ENCODE data around the gene KIFBP. TPM values are rescaled to one million over a fixed set of nuclear protein-coding genes. Genes with fewer than 3 reads are reported as not detected.
A peak's percentile ranks its signal among the peaks of the same experiment; 100 is the strongest.
"Not testable (repeated sequence)": the region's sequence is repeated elsewhere in the genome, so short reads cannot be mapped to it uniquely, and the experiment has no call there.

KIFBP gene
- polyA plus RNA-seq, 1 experiment, result 27.4 TPM

DNA sequence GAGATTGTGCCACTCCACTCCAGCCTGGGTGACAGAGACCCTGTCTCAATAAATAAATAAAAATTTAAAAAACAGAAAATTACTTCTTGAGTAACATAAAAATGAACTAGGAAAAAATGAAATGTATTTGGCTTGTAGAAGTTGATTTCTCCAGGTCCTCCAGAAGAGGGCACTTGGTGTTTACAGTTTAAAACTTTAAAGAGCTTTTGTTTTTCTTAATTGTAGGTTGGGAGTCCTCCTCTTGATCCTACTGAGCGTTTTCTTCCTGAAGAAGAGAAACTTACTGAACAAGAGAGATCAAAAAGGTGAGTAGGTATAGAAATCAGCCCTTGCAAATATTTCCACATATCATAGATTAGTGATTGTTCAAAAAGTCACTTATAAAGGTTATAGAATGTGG, 16.2 kb downstream of the KIFBP start:
- CTCF ChIA-PET, result interaction anchor here (1.1 to 4.6 kb wide), 7 partner anchors 10 to 408 kb away, joined by 3 to 65 read pairs (median 7); partner anchors contain the start of gene VPS26A
- TF ChIP-seq, protein P1, sequence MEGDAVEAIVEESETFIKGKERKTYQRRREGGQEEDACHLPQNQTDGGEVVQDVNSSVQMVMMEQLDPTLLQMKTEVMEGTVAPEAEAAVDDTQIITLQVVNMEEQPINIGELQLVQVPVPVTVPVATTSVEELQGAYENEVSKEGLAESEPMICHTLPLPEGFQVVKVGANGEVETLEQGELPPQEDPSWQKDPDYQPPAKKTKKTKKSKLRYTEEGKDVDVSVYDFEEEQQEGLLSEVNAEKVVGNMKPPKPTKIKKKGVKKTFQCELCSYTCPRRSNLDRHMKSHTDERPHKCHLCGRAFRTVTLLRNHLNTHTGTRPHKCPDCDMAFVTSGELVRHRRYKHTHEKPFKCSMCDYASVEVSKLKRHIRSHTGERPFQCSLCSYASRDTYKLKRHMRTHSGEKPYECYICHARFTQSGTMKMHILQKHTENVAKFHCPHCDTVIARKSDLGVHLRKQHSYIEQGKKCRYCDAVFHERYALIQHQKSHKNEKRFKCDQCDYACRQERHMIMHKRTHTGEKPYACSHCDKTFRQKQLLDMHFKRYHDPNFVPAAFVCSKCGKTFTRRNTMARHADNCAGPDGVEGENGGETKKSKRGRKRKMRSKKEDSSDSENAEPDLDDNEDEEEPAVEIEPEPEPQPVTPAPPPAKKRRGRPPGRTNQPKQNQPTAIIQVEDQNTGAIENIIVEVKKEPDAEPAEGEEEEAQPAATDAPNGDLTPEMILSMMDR (IDR thresholded peaks at IDR 0.05; ENCODE audit: insufficient read depth, low read depth, low read length), result peak; percentile 52
- no peak for DNase-seq (ENCODE audit: low read depth)
- Histone ChIP-seq H3K27me3 (ENCODE audit: control insufficient read depth, insufficient read depth, low read length) (no peaks in the 10 kb centered on the region), H3K4me3 (ENCODE audit: low read depth, low read length) (no peak overlapping the region), H3K36me3 (ENCODE audit: control insufficient read depth, insufficient read depth, low read length) (0 out of 2 replicates have a peak, but pooled peaks cover 2% of the 10 kb centered on the region)
- POLR2A ChIA-PET, result interaction anchor here (0.7 kb wide), 1 partner anchor 100 kb away, joined by 3 read pairs; no protein-coding TSS in a partner anchor

DNA sequence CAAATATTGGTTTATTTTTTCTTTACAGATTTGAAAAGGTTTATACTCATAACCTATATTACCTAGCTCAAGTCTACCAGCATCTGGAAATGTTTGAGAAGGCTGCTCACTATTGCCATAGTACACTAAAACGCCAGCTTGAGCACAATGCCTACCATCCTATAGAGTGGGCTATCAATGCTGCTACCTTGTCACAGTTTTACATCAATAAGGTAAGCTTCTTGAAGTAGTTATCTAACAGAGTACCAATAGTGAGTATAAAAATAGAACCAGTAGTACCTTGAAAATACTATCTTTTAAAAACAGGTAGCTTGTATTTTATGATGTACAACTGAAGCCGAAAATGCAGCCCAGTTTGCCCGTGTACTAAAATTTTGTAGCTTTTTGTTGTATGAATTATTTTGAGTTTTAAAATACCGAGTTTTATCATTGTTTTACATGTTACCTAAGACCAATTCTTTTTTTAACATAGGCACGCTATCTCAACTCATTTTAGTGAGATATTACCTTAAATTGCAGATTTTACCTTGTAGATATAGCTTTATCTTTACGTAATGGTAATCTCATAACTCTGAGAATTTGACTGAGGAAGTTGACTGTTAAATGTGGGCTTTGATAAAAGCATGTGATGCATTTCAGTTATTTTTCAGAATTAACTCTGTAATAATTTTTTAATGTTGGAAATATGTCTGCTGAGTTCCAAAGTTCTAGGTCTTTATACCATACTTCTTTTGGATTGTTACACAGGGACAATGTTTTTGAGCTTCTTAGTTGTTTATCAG, 17.3 kb downstream of the KIFBP start:
- Histone ChIP-seq H3K36me3 (ENCODE audit: control insufficient read depth, insufficient read depth, low read length) (0 out of 2 replicates have a peak, but pooled peaks cover 2% of the 10 kb centered on the region), H3K27me3 (ENCODE audit: control insufficient read depth, insufficient read depth, low read length) (no peaks in the 10 kb centered on the region), H3K4me3 (ENCODE audit: low read depth, low read length) (no peak overlapping the region)
- DNase-seq (ENCODE audit: low read depth), result no peak
- CTCF ChIA-PET, result interaction anchor here (0.7 to 4.6 kb wide), 7 partner anchors 9 to 407 kb away, joined by 3 to 65 read pairs (median 3); partner anchors contain the start of genes SRGN and VPS26A
- POLR2A ChIA-PET, result no interaction called here
- TF ChIP-seq, protein P1 (IDR thresholded peaks at IDR 0.05; ENCODE audit: insufficient read depth, low read depth, low read length), result no peak

DNA sequence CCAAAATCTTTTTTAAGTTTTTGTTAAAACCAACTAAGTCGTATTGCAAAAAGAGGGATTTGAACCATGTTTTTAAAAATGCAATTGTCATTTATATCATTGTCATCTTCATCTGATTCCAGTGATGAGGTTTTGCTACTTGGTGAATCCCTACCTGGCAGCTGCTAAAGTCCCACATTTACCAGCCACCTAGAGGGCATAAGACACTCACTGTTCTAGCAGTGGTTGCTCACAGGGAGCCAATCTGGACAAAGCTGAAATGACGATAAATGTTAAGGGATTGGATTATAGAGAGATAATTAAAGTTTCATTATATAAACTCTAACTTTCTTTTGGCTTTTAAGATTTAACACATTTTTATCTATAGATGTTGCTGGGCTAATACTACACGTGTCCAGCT, 18.7 kb downstream of the KIFBP start:
- TF ChIP-seq, protein P1 (IDR thresholded peaks at IDR 0.05; ENCODE audit: insufficient read depth, low read depth, low read length), result no peak
- peaks cover 3% of the 10 kb centered on the region for H3K36me3 ChIP-seq (ENCODE audit: control insufficient read depth, insufficient read depth, low read length)
- DNase-seq (ENCODE audit: low read depth), result no peak
- POLR2A ChIA-PET, result no interaction called here
- H3K27me3 ChIP-seq (ENCODE audit: control insufficient read depth, insufficient read depth, low read length), result no peaks in the 10 kb centered on the region
- H3K4me3 ChIP-seq (ENCODE audit: low read depth, low read length), result no peak overlapping the region
- CTCF ChIA-PET, result interaction anchor here (4.6 kb wide), 1 partner anchor 86 kb away, joined by 65 read pairs; no protein-coding TSS in a partner anchor

DNA sequence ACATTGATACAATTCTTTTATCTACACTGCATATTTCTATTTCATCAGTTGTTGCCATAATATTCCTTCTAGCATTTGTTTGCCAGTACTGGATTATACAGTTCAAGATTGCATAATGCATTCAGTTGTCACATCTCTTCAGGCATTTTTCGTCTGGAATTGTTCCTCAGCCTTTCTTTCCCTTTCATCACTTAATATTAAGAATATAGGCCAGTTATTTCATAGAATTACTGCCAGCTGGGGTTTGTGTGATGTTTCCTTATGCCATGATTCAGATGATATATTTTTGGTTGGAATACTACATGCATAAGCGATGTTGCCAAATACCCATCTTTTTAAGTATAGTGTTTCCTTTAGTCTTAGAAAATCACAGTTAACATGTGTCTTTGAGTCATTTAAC, 20.8 kb downstream of the KIFBP start:
- ChIA-PET POLR2A (no interaction called here), CTCF (interaction anchor here (0.7 to 4.0 kb wide), 3 partner anchors 56 to 193 kb away, joined by 3 to 26 read pairs (median 3); no protein-coding TSS in a partner anchor)
- no peaks in the 10 kb centered on the region for H3K27me3 ChIP-seq (ENCODE audit: control insufficient read depth, insufficient read depth, low read length)
- TF ChIP-seq, protein P1 (IDR thresholded peaks at IDR 0.05; ENCODE audit: insufficient read depth, low read depth, low read length), result no peak
- DNase-seq (ENCODE audit: low read depth), result no peak
- no peak overlapping the region for H3K4me3 ChIP-seq (ENCODE audit: low read depth, low read length)
- H3K36me3 ChIP-seq (ENCODE audit: control insufficient read depth, insufficient read depth, low read length), result peaks cover 4% of the 10 kb centered on the region

DNA sequence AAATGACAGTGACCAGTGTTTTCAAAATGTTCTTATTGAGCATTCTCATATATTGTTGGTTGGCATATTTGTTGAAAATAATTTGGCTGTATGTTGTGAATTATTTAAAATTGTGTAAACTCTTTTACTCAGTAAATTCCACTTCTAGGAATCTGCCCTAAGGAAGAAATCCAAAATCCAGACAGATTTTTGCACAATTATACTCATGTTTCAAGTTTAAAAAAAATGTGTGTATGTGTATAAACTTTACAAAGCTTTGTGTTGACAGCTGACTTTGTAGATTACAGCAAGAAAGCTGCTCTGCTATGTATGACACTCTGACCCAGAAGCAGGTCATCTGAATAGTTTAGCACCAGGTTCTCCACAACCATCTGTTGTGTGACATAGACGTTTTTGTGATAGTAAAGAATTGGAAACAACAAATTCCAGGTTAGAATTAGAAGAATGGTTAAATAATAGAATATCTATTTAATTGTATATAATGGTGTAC, 21.6 kb downstream of the KIFBP start:
- POLR2A ChIA-PET, result no interaction called here
- no peak overlapping the region for H3K4me3 ChIP-seq (ENCODE audit: low read depth, low read length)
- peaks cover 4% of the 10 kb centered on the region for H3K36me3 ChIP-seq (ENCODE audit: control insufficient read depth, insufficient read depth, low read length)
- H3K27me3 ChIP-seq (ENCODE audit: control insufficient read depth, insufficient read depth, low read length), result no peaks in the 10 kb centered on the region
- no peak for DNase-seq (ENCODE audit: low read depth)
- TF ChIP-seq, protein P1 (IDR thresholded peaks at IDR 0.05; ENCODE audit: insufficient read depth, low read depth, low read length), result no peak
- CTCF ChIA-PET, result interaction anchor here (0.7 to 4.0 kb wide), 2 partner anchors 83 to 192 kb away, joined by 3 to 26 read pairs; no protein-coding TSS in a partner anchor

DNA sequence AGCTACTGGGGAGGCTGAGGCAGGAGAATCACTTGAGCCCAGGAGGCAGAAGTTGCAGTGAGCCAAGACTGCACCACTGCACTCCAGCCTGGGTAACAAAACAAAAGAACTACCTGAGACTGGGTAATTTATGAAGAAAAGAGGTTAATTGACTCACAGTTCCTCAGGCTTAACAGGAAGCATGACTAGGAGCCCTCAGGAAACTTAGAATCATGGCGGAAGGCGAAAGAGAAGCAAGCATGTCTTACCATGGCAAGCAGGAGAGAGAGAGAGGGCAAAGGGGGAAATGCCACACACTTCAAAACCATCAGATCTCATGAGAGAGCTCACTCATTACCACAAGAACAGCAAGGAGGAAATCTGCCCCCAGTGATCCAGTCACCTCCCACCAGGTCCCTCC, 24.2 kb downstream of the KIFBP start:
- H3K4me3 ChIP-seq (ENCODE audit: low read depth, low read length); DNase-seq (ENCODE audit: low read depth); POLR2A ChIA-PET; H3K27me3 ChIP-seq (ENCODE audit: control insufficient read depth, insufficient read depth, low read length); CTCF ChIA-PET; H3K36me3 ChIP-seq (ENCODE audit: control insufficient read depth, insufficient read depth, low read length): not testable (repeated sequence)
